Stomach (tissue), 9 donors: ENCODE measurements around the gene ZNRF3. TPM values are rescaled to one million over a fixed set of nuclear protein-coding genes. Genes with fewer than 3 reads are reported as not detected.
A peak's percentile ranks its signal among the peaks of the same experiment; 100 is the strongest.

Experiments used
- DNase-seq, 2 donors: peaks; one replicate each; pipeline versions ENCODE4 v3.0.0 to v3.0.0-alpha.2; 2013 to 2019
- H3K27ac ChIP-seq, 5 donors: fragments of 200-600 bp in 4 of 5; sonication (generic) in 4 of 5; one replicate each; pipeline ENCODE4 v1.5.1; 2013 to 2019; ENCODE audit warnings: mild to moderate bottlenecking in 1 of 5, moderate library complexity in 1 of 5
- H3K27me3 ChIP-seq, 3 donors: fragments of 200-600 bp; sonication (generic); one replicate each; pipeline ENCODE4 v1.5.1; 2017 to 2019; ENCODE audit warnings: mixed run types in 1 of 3
- H3K36me3 ChIP-seq, 4 donors: fragments of 200-600 bp; sonication (generic); 1 replicate in 3 of 4; 2 replicates in 1 of 4; pipeline ENCODE4 v1.5.1; 2016 to 2019
- H3K4me1 ChIP-seq, 4 donors: fragments of 200-600 bp; sonication (generic); one replicate each; pipeline ENCODE4 v1.5.1; 2016 to 2019
- H3K4me3 ChIP-seq, 4 donors: fragments of 200-600 bp; sonication (generic) in 3 of 4; one replicate each; pipeline ENCODE4 v1.5.1; 2016 to 2019; ENCODE audit warnings: mild to moderate bottlenecking in 1 of 4
- H3K9me3 ChIP-seq, 4 donors: fragments of 200-600 bp; sonication (generic); one replicate each; pipeline ENCODE4 v1.5.1; 2016 to 2019
- EP300 ChIP-seq: sonication (generic); formaldehyde crosslinking; IDR thresholded peaks from one replicate; pipeline ENCODE4 v1.6.1; 2017; ENCODE audit warnings: antibody characterized with exemption
- POLR2A ChIP-seq, 4 donors: fragments of 450-650 bp; IDR thresholded peaks; one replicate each; pipeline ENCODE4 v1.6.1; 2016; ENCODE audit warnings: antibody characterized with exemption in 4 of 4, control low read depth in 2 of 4, mild to moderate bottlenecking in 1 of 4, moderate library complexity in 1 of 4
- POLR2AphosphoS5 ChIP-seq, 3 donors: sonication (generic); formaldehyde crosslinking; IDR thresholded peaks; one replicate each; pipeline ENCODE4 v1.6.1; 2016; ENCODE audit warnings: antibody characterized with exemption in 3 of 3
- WGBS, 5 donors: extraction: QIAGEN DNeasy Blood & Tissue Kit in 3 of 5; methylation state at CpG; one replicate each; pipeline versions ENCODE4 v1.1.5 to v1.1.7; 2013 to 2018; 5-methylcytosine and 5-hydroxymethylcytosine counted together
- intact Hi-C: fragments of 100-400 bp; cut with DNase I; formaldehyde crosslinking; loops from one replicate; pipeline ENCODE4 v1.15.1; 2023; ENCODE audit warnings: low total_unique reads
- polyA plus RNA-seq, 3 donors: library from polyadenylated mRNA; stranded (reverse); fragments of 200-250 nt; gene quantifications; one replicate each; pipeline ENCODE4 v1.2.3, GENCODE V29; 2013
- total RNA-seq, 5 donors: library from RNA; depleted of rRNA; stranded (reverse); fragments of >200 nt; gene quantifications; one replicate each; pipeline versions ENCODE4 v1.1.0 to v1.2.3, GENCODE V29; 2014 to 2016
- TF ChIP-seq, protein P1 (sequence below), 7 experiments: fragments of 450-650 bp in 4 of 7; fragments of 200-600 bp in 3 of 7; sonication (generic) in 3 of 7; IDR thresholded peaks; one replicate each; pipeline ENCODE4 v1.5.1; 2016 to 2019; ENCODE audit warnings: antibody characterized with exemption in 7 of 7, control low read depth in 2 of 7, mild to moderate bottlenecking in 1 of 7
- donor health status: healthy with polysubstance abuse.
- donor health status: Bipolar disorder and iron deficiency.
- donor health status: healthy.

ZNRF3 gene
- total and polyA plus RNA-seq, 8 donors = 1.4 to 52.7 (median 3.6) TPM

DNA sequence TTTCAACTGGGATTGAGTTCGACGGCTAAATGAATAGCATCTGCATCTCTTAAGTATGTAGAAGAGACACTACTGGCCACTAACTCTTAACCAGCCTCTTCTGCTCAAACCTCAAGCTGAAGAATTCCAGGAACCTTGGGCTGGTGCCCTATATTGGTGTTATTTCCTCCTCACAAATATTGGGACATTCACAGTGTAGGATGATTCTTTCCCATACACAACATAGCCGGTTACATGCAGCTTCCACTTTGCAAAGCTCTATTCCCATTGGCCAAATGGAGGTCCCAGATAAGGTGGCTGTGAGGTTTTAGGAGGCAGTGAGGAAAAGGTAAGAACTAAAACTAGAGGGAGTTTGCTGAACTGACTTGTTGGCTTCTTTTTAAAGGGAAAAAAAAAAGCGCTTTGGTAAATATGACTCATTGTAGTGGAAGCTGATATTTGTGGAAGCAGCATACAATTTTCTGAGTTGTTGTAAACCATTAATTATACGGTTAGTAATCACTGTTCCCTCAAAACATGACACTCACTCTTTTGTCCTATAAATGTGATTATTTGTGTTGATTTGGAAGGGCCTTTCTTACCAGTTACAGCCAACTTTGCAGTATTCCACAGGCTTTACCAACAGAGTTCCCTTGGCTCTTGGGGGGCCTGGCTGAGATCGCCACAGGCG is 160.7 kb downstream of the ZNRF3 start:
- no peaks in the 10 kb centered on the region for H3K9me3 ChIP-seq
- DNase-seq = no peak
- H3K27me3 ChIP-seq = no peaks in the 10 kb centered on the region
- peak overlapping the region; percentile 32 to 79 (median 45) for H3K27ac ChIP-seq
- H3K36me3 ChIP-seq = peaks cover 9 to 65% (median 44%) of the 10 kb centered on the region in 4 donors
- H3K4me1 ChIP-seq = peaks cover 12 to 33% (median 20%) of the 10 kb centered on the region in 4 donors
- no peak overlapping the region for H3K4me3 ChIP-seq
- TF ChIP-seq POLR2AphosphoS5 (IDR thresholded peaks at IDR 0.05) (no peak), EP300 (no peak), POLR2A (IDR thresholded peaks at IDR 0.05) (no peak)
- TF ChIP-seq, protein P1, sequence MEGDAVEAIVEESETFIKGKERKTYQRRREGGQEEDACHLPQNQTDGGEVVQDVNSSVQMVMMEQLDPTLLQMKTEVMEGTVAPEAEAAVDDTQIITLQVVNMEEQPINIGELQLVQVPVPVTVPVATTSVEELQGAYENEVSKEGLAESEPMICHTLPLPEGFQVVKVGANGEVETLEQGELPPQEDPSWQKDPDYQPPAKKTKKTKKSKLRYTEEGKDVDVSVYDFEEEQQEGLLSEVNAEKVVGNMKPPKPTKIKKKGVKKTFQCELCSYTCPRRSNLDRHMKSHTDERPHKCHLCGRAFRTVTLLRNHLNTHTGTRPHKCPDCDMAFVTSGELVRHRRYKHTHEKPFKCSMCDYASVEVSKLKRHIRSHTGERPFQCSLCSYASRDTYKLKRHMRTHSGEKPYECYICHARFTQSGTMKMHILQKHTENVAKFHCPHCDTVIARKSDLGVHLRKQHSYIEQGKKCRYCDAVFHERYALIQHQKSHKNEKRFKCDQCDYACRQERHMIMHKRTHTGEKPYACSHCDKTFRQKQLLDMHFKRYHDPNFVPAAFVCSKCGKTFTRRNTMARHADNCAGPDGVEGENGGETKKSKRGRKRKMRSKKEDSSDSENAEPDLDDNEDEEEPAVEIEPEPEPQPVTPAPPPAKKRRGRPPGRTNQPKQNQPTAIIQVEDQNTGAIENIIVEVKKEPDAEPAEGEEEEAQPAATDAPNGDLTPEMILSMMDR (IDR thresholded peaks at IDR 0.05) = no peak
- intact Hi-C loops = loop anchor here (5.0 to 10.0 kb wide), 2 partner anchors 101 to 192 kb away; no protein-coding TSS in a partner anchor
- WGBS, 5 donors = 75 to 82% (median 78%) methylated on average over 7 of the region's 7 CpGs

DNA sequence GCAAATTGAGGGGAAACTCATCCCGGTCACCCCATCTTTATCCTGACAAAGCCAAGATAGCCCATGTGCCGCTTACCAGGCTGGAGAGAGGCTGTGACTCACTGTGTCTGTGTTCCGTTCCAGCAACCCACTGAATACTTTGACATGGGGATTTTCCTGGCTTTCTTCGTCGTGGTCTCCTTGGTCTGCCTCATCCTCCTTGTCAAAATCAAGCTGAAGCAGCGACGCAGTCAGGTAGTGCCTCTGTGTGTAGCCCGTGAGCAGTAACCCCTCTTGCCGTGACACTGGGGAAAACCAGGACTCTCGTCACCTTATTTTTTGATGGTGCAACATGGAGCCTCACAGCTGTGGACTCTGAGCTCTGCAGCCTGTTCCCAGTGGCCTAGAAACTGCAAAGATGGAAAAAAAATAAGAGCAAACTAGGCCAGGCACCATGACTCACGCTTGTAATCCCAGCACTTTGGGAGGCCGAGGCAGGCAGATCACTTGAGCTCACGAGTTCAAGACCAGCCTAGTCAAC is 161.3 kb downstream of the ZNRF3 start:
- Histone ChIP-seq H3K4me1 (peaks cover 9 to 34% (median 21%) of the 10 kb centered on the region in 4 donors), H3K9me3 (no peaks in the 10 kb centered on the region), H3K27ac (peak overlapping the region; percentile 32 to 79 (median 45)), H3K27me3 (no peaks in the 10 kb centered on the region), H3K36me3 (peaks cover 16 to 72% (median 51%) of the 10 kb centered on the region in 4 donors), H3K4me3 (no peak overlapping the region)
- TF ChIP-seq, protein P1 (IDR thresholded peaks at IDR 0.05) = no peak
- intact Hi-C loops = loop anchor here (5.0 to 10.0 kb wide), 2 partner anchors 100 to 192 kb away; no protein-coding TSS in a partner anchor
- WGBS, 5 donors = 63 to 87% (median 80%) methylated on average over 12 to 13 of the region's 13 CpGs
- no peak for DNase-seq

DNA sequence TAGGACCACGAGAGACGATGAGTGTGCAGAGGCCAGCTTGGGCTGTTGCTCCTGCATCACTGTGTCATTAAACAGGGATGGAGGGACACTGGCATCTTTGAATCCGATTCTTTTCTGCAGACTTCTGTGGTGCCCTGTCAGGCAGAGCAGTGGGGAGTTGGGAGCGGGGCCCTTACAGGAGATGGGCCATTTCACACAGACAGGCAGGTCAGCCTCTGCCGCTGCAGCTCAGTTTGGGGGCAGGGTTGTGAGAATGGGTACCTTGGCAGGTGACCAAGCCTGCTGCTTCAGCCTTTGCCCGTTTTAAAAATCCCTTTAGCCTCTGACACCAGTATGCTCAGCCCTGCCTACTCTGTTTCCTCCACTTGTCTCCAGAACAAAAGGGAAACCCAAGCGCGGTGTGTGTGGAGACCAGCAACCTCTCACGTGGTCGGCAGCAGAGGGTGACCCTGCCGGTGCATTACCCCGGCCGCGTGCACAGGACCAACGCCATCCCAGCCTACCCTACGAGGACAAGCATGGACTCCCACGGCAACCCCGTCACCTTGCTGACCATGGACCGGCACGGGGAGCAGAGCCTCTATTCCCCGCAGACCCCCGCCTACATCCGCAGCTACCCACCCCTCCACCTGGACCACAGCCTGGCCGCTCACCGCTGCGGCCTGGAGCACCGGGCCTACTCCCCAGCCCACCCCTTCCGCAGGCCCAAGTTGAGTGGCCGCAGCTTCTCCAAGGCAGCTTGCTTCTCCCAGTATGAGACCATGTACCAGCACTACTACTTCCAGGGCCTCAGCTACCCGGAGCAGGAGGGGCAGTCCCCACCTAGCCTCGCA is 165.7 kb downstream of the ZNRF3 start:
- DNase-seq = no peak
- intact Hi-C loops = loop anchor here (10.0 kb wide), 1 partner anchor 96 kb away; no protein-coding TSS in a partner anchor

More for the DNA sequence above, 165.7 kb downstream of the ZNRF3 start:
- no peak for TF ChIP-seq POLR2A (IDR thresholded peaks at IDR 0.05)
- TF ChIP-seq, protein P1 (IDR thresholded peaks at IDR 0.05) = no peak
- no peak for TF ChIP-seq EP300
- TF ChIP-seq POLR2AphosphoS5 (IDR thresholded peaks at IDR 0.05) = no peak
- 89 to 95% (median 91%) methylated on average over 27 to 31 of the region's 31 CpGs for WGBS, 5 donors
- Histone ChIP-seq H3K4me1 (peaks cover 0 to 11% (median 2%) of the 10 kb centered on the region in 4 donors), H3K9me3 (no peaks in the 10 kb centered on the region), H3K27me3 (no peaks in the 10 kb centered on the region), H3K27ac (no peak overlapping the region), H3K36me3 (peaks cover 24 to 73% (median 63%) of the 10 kb centered on the region in 4 donors), H3K4me3 (no peak overlapping the region)
